ENCODE measurements around the gene TMEM200A. TPM values are rescaled to one million over a fixed set of nuclear protein-coding genes. Genes with fewer than 3 reads are reported as not detected.

Gene TMEM200A
- total and polyA plus RNA-seq, 2 experiments from 2014 or later: 44.5 to 47.0 TPM

- Histone ChIP-seq H3K79me2 (ENCODE audit: insufficient read depth) (no peaks in the 10 kb centered on the region), H3K9ac (no peak overlapping the region), H2AFZ (no peak overlapping the region), H4K20me1 (ENCODE audit: insufficient read depth) (no peaks in the 10 kb centered on the region), H3K4me2 (ENCODE audit: unreplicated experiment) (no peak overlapping the region), H3K27me3 (replicated peaks; ENCODE audit: insufficient read depth) (no peaks in the 10 kb centered on the region), H3K4me3 (no peak overlapping the region), H3K36me3 (ENCODE audit: low read depth) (no peaks in the 10 kb centered on the region), H3F3A (ENCODE audit: insufficient read depth) (peaks cover 25% of the 10 kb centered on the region; the same call in 1 of the 2 replicates), H3K4me1 (ENCODE audit: insufficient read depth) (peaks cover 16% of the 10 kb centered on the region; the same call in 1 of the 2 replicates), H3K9me2 (ENCODE audit: insufficient read depth) (no peaks in the 10 kb centered on the region; the same call in 1 of the 2 replicates), H3K9me3 (ENCODE audit: low read depth) (no peaks in the 10 kb centered on the region), H3K27ac (peak overlapping the region; percentile 56)
- in situ Hi-C loops (cut with MboI): no loop called here
- peak; percentile 80 for DNase-seq
- TF ChIP-seq EZH2 (IDR thresholded peaks at IDR 0.05; ENCODE audit: insufficient read depth, poor library complexity, severe bottlenecking) (no peak), EZH2phosphoT487 (IDR thresholded peaks at IDR 0.05; ENCODE audit: insufficient read depth, low read depth) (no peak)
- 51 to 59% methylated on average over 5 of the region's 5 CpGs for WGBS, 2 experiments (ENCODE audit: low coverage in 1 of 2, low lambda C conversion rate in 2 of 2, missing lambda C conversion rate in 2 of 2)
Measured at GRCh38 chr6:130453230-130453629, 87.4 kb downstream of the TMEM200A start.

- Histone ChIP-seq H3F3A (ENCODE audit: insufficient read depth) (peaks cover 5% of the 10 kb centered on the region; the same call in 1 of the 2 replicates), H3K4me1 (ENCODE audit: insufficient read depth) (peaks cover 15% of the 10 kb centered on the region; the same call in 1 of the 2 replicates), H3K27ac (no peak overlapping the region), H3K4me2 (ENCODE audit: unreplicated experiment) (no peak overlapping the region), H3K79me2 (ENCODE audit: insufficient read depth) (no peaks in the 10 kb centered on the region), H3K36me3 (ENCODE audit: low read depth) (no peaks in the 10 kb centered on the region), H2AFZ (no peak overlapping the region), H3K9me3 (ENCODE audit: low read depth) (no peaks in the 10 kb centered on the region), H3K27me3 (replicated peaks; ENCODE audit: insufficient read depth) (no peaks in the 10 kb centered on the region), H3K9ac (no peak overlapping the region), H3K9me2 (ENCODE audit: insufficient read depth) (no peaks in the 10 kb centered on the region), H4K20me1 (ENCODE audit: insufficient read depth) (no peaks in the 10 kb centered on the region), H3K4me3 (no peak overlapping the region)
- in situ Hi-C loops (cut with MboI): no loop called here
- DNase-seq: peak; percentile 61
- TF ChIP-seq EZH2phosphoT487 (IDR thresholded peaks at IDR 0.05; ENCODE audit: insufficient read depth, low read depth) (no peak), EZH2 (IDR thresholded peaks at IDR 0.05; ENCODE audit: insufficient read depth, poor library complexity, severe bottlenecking) (no peak)
- WGBS, 2 experiments (ENCODE audit: low coverage in 1 of 2, low lambda C conversion rate in 2 of 2, missing lambda C conversion rate in 2 of 2): 61 to 63% methylated on average over 4 of the region's 4 CpGs
Measured at GRCh38 chr6:130457605-130458004, 91.8 kb downstream of the TMEM200A start.

GRCh38 chr6:130459316-130459715 lies 93.5 kb downstream of the TMEM200A start:
- Histone ChIP-seq H3K4me1 (ENCODE audit: insufficient read depth) (0 out of 2 replicates have a peak, but pooled peaks cover 4% of the 10 kb centered on the region), H2AFZ (no peak overlapping the region), H3K9me3 (ENCODE audit: low read depth) (no peaks in the 10 kb centered on the region), H4K20me1 (ENCODE audit: insufficient read depth) (no peaks in the 10 kb centered on the region), H3K36me3 (ENCODE audit: low read depth) (no peaks in the 10 kb centered on the region), H3K27me3 (replicated peaks; ENCODE audit: insufficient read depth) (no peaks in the 10 kb centered on the region), H3F3A (ENCODE audit: insufficient read depth) (peaks cover 5% of the 10 kb centered on the region; the same call in 1 of the 2 replicates), H3K4me2 (ENCODE audit: unreplicated experiment) (no peak overlapping the region), H3K79me2 (ENCODE audit: insufficient read depth) (no peaks in the 10 kb centered on the region), H3K27ac (no peak overlapping the region), H3K4me3 (no peak overlapping the region), H3K9ac (no peak overlapping the region), H3K9me2 (ENCODE audit: insufficient read depth) (no peaks in the 10 kb centered on the region)
- in situ Hi-C loops (cut with MboI): no loop called here
- 84 to 85% methylated on average over 5 of the region's 5 CpGs for WGBS, 2 experiments (ENCODE audit: low coverage in 1 of 2, low lambda C conversion rate in 2 of 2, missing lambda C conversion rate in 2 of 2)
- TF ChIP-seq EZH2 (IDR thresholded peaks at IDR 0.05; ENCODE audit: insufficient read depth, poor library complexity, severe bottlenecking) (no peak), EZH2phosphoT487 (IDR thresholded peaks at IDR 0.05; ENCODE audit: insufficient read depth, low read depth) (no peak)
- no peak for DNase-seq

GRCh38 chr6:130460934-130461333 lies 95.1 kb downstream of the TMEM200A start:
- Histone ChIP-seq H3K27ac (no peak overlapping the region), H3K4me2 (ENCODE audit: unreplicated experiment) (no peak overlapping the region), H3F3A (ENCODE audit: insufficient read depth) (peaks cover 9% of the 10 kb centered on the region; the same call in 1 of the 2 replicates), H3K4me1 (ENCODE audit: insufficient read depth) (peaks cover 7% of the 10 kb centered on the region), H3K9me2 (ENCODE audit: insufficient read depth) (no peaks in the 10 kb centered on the region), H3K9me3 (ENCODE audit: low read depth) (no peaks in the 10 kb centered on the region), H3K4me3 (no peak overlapping the region), H2AFZ (no peak overlapping the region), H3K79me2 (ENCODE audit: insufficient read depth) (no peaks in the 10 kb centered on the region), H4K20me1 (ENCODE audit: insufficient read depth) (no peaks in the 10 kb centered on the region), H3K27me3 (replicated peaks; ENCODE audit: insufficient read depth) (no peaks in the 10 kb centered on the region), H3K36me3 (ENCODE audit: low read depth) (no peaks in the 10 kb centered on the region), H3K9ac (no peak overlapping the region)
- no peak for DNase-seq
- WGBS, 2 experiments (ENCODE audit: low coverage in 1 of 2, low lambda C conversion rate in 2 of 2, missing lambda C conversion rate in 2 of 2): 80 to 100% methylated on average over 1 of the region's 1 CpG
- no peak for TF ChIP-seq EZH2phosphoT487 (IDR thresholded peaks at IDR 0.05; ENCODE audit: insufficient read depth, low read depth)
- no peak for TF ChIP-seq EZH2 (IDR thresholded peaks at IDR 0.05; ENCODE audit: insufficient read depth, poor library complexity, severe bottlenecking)
- in situ Hi-C loops (cut with MboI): no loop called here
